Skeletal muscle satellite cell (primary cell): ENCODE measurements around the gene TOP2B.

ENCODE experiments used
- H3K27me3 ChIP-seq: 2 replicates; pipeline ENCODE4 v1.7.0; 2013; ENCODE audit warnings: low read length; ENCODE audit not compliant: control insufficient read depth, insufficient read depth
- H3K36me3 ChIP-seq: 2 replicates; pipeline ENCODE4 v1.7.0; 2013; ENCODE audit warnings: mild to moderate bottlenecking, control low read depth, low read length; ENCODE audit not compliant: insufficient read depth
- H3K4me1 ChIP-seq: 2 replicates; pipeline ENCODE4 v1.7.0; 2013; ENCODE audit warnings: low read length; ENCODE audit not compliant: control insufficient read depth, insufficient read depth
- H3K4me2 ChIP-seq: 2 replicates; pipeline ENCODE4 v1.7.0; 2013; ENCODE audit warnings: mild to moderate bottlenecking, low read length
- H3K4me3 ChIP-seq: 2 replicates; pipeline ENCODE4 v1.7.0; 2013; ENCODE audit warnings: low read length
- H3K9ac ChIP-seq: 2 replicates; pipeline ENCODE4 v1.7.0; 2013; ENCODE audit warnings: mild to moderate bottlenecking, low read depth, low read length, moderate library complexity
- H3K9me3 ChIP-seq: replicated peaks from 2 replicates; pipeline ENCODE4 v1.7.0; 2013; ENCODE audit warnings: mild to moderate bottlenecking, control low read depth, low read length

TOP2B gene

DNA sequence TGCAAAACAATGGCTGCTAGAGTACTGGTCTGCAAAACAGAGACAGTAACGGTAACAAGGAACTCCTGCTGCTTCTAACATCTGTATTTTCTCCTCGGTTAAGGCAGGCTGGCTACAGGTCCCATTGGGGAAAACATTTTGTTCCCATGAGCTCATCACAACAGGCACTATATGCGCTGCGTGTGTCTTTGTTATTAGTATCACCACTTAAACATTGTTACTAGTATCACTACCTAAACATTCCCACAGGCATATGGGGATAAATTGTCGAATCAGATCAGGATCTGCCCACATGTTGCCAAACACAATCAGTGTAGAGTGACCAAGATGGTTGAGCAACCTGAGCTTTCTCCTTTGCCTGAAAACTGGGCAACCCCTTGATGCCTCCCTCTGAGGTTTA, 77.2 kb downstream of the TOP2B start:
- H3K9ac ChIP-seq = no peak overlapping the region
- no peaks in the 10 kb centered on the region for H3K36me3 ChIP-seq
- no peak overlapping the region for H3K4me2 ChIP-seq
- no peaks in the 10 kb centered on the region for H3K27me3 ChIP-seq
- H3K4me1 ChIP-seq = peaks cover 5% of the 10 kb centered on the region
- H3K4me3 ChIP-seq = no peak overlapping the region
- H3K9me3 ChIP-seq = no peaks in the 10 kb centered on the region

DNA sequence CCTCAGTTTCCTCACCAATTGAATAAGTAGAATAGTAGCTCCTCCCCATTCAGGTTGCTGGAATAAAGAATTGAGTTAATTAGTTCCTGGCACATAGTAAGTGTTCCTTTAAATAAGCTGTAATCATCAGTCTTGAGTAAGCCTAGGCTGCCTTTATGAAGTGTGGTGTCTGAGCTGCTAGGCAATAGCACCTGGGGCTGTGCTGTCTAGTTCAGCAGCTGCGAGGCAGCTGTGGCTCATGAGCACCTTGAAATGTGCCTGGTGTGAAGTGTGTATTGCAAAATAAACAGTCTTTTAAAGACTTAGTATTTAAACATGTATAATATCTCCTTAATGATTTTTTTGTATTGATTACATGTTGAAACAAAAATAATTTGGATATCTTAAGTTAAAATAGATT, 77.6 kb downstream of the TOP2B start:
- H3K4me1 ChIP-seq = peaks cover under 1% of the 10 kb centered on the region
- H3K9me3 ChIP-seq = no peaks in the 10 kb centered on the region
- H3K4me3 ChIP-seq = no peak overlapping the region
- H3K9ac ChIP-seq = no peak overlapping the region
- H3K4me2 ChIP-seq = no peak overlapping the region
- H3K36me3 ChIP-seq = no peaks in the 10 kb centered on the region
- no peaks in the 10 kb centered on the region for H3K27me3 ChIP-seq

DNA sequence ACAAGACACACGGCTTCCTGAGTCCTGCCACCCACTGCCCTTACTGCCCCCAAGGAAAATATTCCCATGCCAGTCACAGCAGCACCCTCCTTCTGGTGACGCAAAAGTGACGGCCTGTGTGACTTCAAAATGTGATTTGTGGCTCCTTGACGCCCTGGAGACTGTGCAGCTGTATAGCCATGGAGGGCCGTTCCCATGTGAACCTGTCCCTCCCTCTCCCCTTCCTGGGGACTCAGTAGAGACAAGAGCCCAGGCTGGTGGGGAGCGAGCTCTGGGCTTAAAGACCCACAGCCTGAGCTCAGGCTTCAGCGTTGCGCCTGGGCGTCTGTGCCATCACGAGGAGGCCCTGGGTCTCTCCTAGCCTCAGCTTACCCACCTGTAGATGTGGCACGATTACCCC, 78.2 kb downstream of the TOP2B start:
- Histone ChIP-seq H3K4me1 (no peaks in the 10 kb centered on the region), H3K27me3 (no peaks in the 10 kb centered on the region), H3K4me3 (no peak overlapping the region), H3K9ac (no peak overlapping the region), H3K4me2 (no peak overlapping the region), H3K9me3 (no peaks in the 10 kb centered on the region), H3K36me3 (no peaks in the 10 kb centered on the region)

DNA sequence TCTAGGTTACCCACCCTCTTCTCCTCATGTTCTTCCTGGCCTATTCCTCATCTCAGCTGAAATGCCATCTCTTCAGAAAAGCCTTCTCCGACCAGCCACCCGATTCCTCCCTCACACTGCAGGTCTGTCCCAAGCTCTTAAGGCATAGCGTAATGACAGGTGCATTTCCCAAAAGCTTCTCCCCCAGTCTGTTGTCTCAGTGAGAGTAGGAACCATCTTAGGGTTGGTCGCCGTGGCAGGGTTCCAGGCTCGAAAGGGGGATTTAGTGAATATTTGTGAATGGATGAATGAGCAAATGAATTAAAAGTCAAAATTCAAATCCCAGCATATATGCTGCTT, 78.6 kb downstream of the TOP2B start:
- H3K9me3 ChIP-seq = no peaks in the 10 kb centered on the region
- no peaks in the 10 kb centered on the region for H3K4me1 ChIP-seq
- H3K4me2 ChIP-seq = no peak overlapping the region
- no peak overlapping the region for H3K9ac ChIP-seq
- no peak overlapping the region for H3K4me3 ChIP-seq
- H3K36me3 ChIP-seq = no peaks in the 10 kb centered on the region
- H3K27me3 ChIP-seq = no peaks in the 10 kb centered on the region

GRCh38 chr3:25585361-25586166, 79.1 kb downstream of the TOP2B start:
- Histone ChIP-seq H3K4me3 (no peak overlapping the region), H3K9me3 (no peaks in the 10 kb centered on the region), H3K36me3 (no peaks in the 10 kb centered on the region), H3K4me2 (no peak overlapping the region), H3K9ac (no peak overlapping the region), H3K4me1 (no peaks in the 10 kb centered on the region), H3K27me3 (no peaks in the 10 kb centered on the region)

DNA sequence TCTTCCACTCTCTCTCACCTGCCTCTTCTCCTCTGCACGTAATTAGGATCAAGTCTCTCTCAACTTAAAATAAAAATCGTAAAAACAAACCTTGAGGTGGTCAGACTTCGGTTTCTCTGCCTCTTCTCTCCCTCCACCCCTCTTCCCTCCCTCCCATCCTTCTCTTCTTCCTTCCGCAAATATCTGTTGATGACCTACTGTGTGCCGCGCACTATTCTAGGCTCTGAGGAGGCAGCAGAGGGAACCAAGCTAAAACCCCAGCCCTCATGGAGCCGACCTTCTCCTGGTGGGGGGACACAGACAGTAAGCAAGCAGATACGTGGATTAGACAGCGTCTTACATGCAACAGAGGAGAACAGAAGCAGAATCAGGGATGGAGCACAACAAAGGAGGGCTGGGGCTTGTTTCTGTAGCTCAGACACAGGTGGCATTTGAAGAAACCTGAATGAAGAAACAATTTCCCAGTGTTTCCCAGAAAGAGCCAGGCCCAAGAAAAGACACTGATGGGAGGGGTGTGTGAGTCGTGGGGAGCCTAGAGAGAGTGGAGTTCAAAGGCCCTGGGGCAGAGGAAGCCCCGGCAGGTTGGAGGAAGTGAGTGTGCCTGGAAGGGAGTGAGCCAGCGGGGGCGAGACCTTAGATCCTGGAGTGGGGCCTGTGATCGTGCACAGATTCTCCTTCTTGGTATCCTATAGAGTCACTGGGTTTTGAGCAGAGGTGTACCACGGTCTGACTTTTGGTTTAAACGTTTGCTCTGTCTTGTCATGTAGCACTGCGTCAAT, 80.5 kb downstream of the TOP2B start:
- H3K9ac ChIP-seq = no peak overlapping the region
- no peaks in the 10 kb centered on the region for H3K4me1 ChIP-seq
- H3K4me2 ChIP-seq = no peak overlapping the region
- H3K27me3 ChIP-seq = no peaks in the 10 kb centered on the region
- no peak overlapping the region for H3K4me3 ChIP-seq
- H3K36me3 ChIP-seq = no peaks in the 10 kb centered on the region
- H3K9me3 ChIP-seq = no peaks in the 10 kb centered on the region

DNA sequence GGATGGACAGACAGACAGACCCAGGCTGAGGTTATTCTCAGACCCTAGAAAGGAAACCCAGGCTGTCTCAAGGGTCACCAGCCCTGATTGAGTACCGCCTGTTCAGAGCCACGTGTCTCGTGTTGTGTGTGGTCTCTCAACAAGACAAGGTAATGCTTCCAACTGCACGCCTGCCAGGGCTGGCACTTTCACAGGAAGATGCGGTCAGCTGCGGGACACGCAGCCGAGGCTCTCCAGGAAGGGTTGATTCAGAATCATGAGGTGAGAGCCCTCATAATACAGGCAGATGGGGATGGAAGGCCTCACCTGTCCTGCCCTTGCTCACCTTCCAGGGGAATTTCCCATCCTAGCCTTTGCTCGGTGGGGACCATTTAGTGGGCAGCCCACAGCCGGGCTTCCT, 81.4 kb downstream of the TOP2B start:
- H3K4me1 ChIP-seq = no peaks in the 10 kb centered on the region
- H3K4me2 ChIP-seq = no peak overlapping the region
- no peak overlapping the region for H3K9ac ChIP-seq
- no peaks in the 10 kb centered on the region for H3K36me3 ChIP-seq
- H3K9me3 ChIP-seq = no peaks in the 10 kb centered on the region
- no peak overlapping the region for H3K4me3 ChIP-seq
- H3K27me3 ChIP-seq = no peaks in the 10 kb centered on the region

- Histone ChIP-seq H3K9me3 (no peaks in the 10 kb centered on the region), H3K9ac (no peak overlapping the region), H3K36me3 (no peaks in the 10 kb centered on the region), H3K27me3 (no peaks in the 10 kb centered on the region), H3K4me2 (no peak overlapping the region), H3K4me3 (no peak overlapping the region), H3K4me1 (no peaks in the 10 kb centered on the region)
These were observed 82.5 kb downstream of the TOP2B start for GRCh38 chr3:25582242-25582641.

DNA sequence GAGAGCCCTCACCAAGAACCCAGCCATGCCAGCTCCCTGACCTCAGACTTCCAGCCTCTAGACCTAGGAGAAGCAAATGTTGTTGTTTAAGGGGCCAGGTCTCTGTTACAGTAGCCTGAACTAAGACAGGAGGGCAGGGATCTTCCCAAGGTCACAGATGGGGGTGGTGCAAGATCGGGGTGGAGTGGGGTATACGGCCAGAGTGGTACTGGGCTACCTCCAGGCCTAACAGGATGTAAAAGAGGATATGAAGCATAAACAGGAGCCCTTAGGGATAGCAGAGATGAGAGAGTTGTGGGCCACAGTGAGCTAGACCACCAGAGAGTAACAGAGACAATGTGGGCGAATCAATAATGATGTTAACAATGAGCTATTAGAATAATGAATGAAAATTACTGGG, 82.9 kb downstream of the TOP2B start:
- Histone ChIP-seq H3K9me3 (no peaks in the 10 kb centered on the region), H3K36me3 (no peaks in the 10 kb centered on the region), H3K27me3 (no peaks in the 10 kb centered on the region), H3K4me1 (no peaks in the 10 kb centered on the region), H3K4me3 (no peak overlapping the region), H3K9ac (no peak overlapping the region), H3K4me2 (no peak overlapping the region)

GRCh38 chr3:25581335-25581734, 83.4 kb downstream of the TOP2B start:
- Histone ChIP-seq H3K9ac (no peak overlapping the region), H3K4me1 (no peaks in the 10 kb centered on the region), H3K4me2 (no peak overlapping the region), H3K36me3 (no peaks in the 10 kb centered on the region), H3K27me3 (no peaks in the 10 kb centered on the region), H3K4me3 (no peak overlapping the region), H3K9me3 (no peaks in the 10 kb centered on the region)

GRCh38 chr3:25580534-25580933, 84.2 kb downstream of the TOP2B start:
- H3K4me1 ChIP-seq = no peaks in the 10 kb centered on the region
- H3K27me3 ChIP-seq = no peaks in the 10 kb centered on the region
- no peak overlapping the region for H3K4me3 ChIP-seq
- no peaks in the 10 kb centered on the region for H3K36me3 ChIP-seq
- H3K4me2 ChIP-seq = no peak overlapping the region
- H3K9me3 ChIP-seq = no peaks in the 10 kb centered on the region
- H3K9ac ChIP-seq = no peak overlapping the region

- no peaks in the 10 kb centered on the region for H3K9me3 ChIP-seq
- peaks cover 13% of the 10 kb centered on the region for H3K4me1 ChIP-seq
- no peak overlapping the region for H3K4me3 ChIP-seq
- H3K4me2 ChIP-seq = no peak overlapping the region
- no peak overlapping the region for H3K9ac ChIP-seq
- H3K27me3 ChIP-seq = no peaks in the 10 kb centered on the region
- H3K36me3 ChIP-seq = no peaks in the 10 kb centered on the region
These were observed 86.6 kb downstream of the TOP2B start for GRCh38 chr3:25578059-25578458.
